ENCODE data around the gene TESPA1. TPM values are rescaled to one million over a fixed set of nuclear protein-coding genes. Genes with fewer than 3 reads are reported as not detected.

Gene TESPA1
- total and polyA plus RNA-seq, 9 of the 15 experiments (the other 6 are each of a cell fraction or from before 2014, with no cell fraction given) = 0.72 to 7.1 (median 2.4) TPM

- TF ChIP-seq ZNF609 (CRISPR knock-in tag; IDR thresholded peaks at IDR 0.05; ENCODE audit: borderline replicate concordance) (no peak), HNRNPUL1 (IDR thresholded peaks at IDR 0.05; ENCODE audit: low read length) (no peak), POLR3G (IDR thresholded peaks at IDR 0.05; ENCODE audit: extremely low read depth, insufficient read length, insufficient replicate concordance) (no peak), YY1 (IDR thresholded peaks at IDR 0.05; ENCODE audit: borderline replicate concordance in 1 of 3, control insufficient read depth in 1 of 3, extremely low read depth in 1 of 3, insufficient read depth in 3 of 3, insufficient read length in 1 of 3, insufficient replicate concordance in 2 of 3, low read depth in 1 of 3, low read length in 2 of 3) (no peak), HNRNPL (IDR thresholded peaks at IDR 0.05; ENCODE audit: low read depth, low read length) (no peak), TARDBP (IDR thresholded peaks at IDR 0.05) (no peak), GMEB1 (CRISPR knock-in tag; IDR thresholded peaks at IDR 0.05) (no peak), ZBTB8A (IDR thresholded peaks at IDR 0.05; ENCODE audit: partially characterized antibody) (no peak), POLR2A (conservative IDR thresholded peaks at IDR 0.05) (no peak), ZNF707 (CRISPR knock-in tag; conservative IDR thresholded peaks at IDR 0.05) (no peak), ZBTB7A (IDR thresholded peaks at IDR 0.05; ENCODE audit: borderline replicate concordance, control insufficient read depth, low read depth, low read length) (no peak), ZBTB1 (CRISPR knock-in tag; IDR thresholded peaks at IDR 0.05; ENCODE audit: borderline replicate concordance, low read depth) (no peak), ZBTB12 (CRISPR knock-in tag; IDR thresholded peaks at IDR 0.05) (no peak), RBFOX2 (IDR thresholded peaks at IDR 0.05; ENCODE audit: low read depth, low read length) (no peak), RUNX1 (IDR thresholded peaks at IDR 0.05; ENCODE audit: low read depth) (no peak), ELF4 (CRISPR knock-in tag; IDR thresholded peaks at IDR 0.05) (no peak), ARHGAP35 (IDR thresholded peaks at IDR 0.05; ENCODE audit: partially characterized antibody) (no peak), ATF6 (CRISPR knock-in tag; IDR thresholded peaks at IDR 0.05) (no peak), ZNF184 (CRISPR knock-in tag; IDR thresholded peaks at IDR 0.05) (no peak), MEF2A (IDR thresholded peaks at IDR 0.05; ENCODE audit: control insufficient read depth, low read depth, low read length) (no peak)
These were observed 6.7 kb downstream of the TESPA1 start (continued) for GRCh38 chr12:54977857-54978256.
